T-helper 22 cell (primary cell): ENCODE data around the gene WSB1.
"Not testable (repeated sequence)": the region's sequence is repeated elsewhere in the genome, so short reads cannot be mapped to it uniquely, and the experiment has no call there.

ENCODE experiments used
- DNase-seq: peaks from one replicate; pipeline ENCODE4 v3.0.0-alpha.2; 2020; ENCODE audit warnings: low read depth

The WSB1 gene

GRCh38 chr17:27293898-27294688, at the start of gene WSB1:
Gene WSB1 (plus strand): TSS chr17:27294114. CDS start chr17:27294396, 282 bp downstream.
- peak; percentile 81 for DNase-seq

- DNase-seq, result no peak
These were observed 49.3 kb upstream of the WSB1 start for GRCh38 chr17:27244491-27245223.

DNA sequence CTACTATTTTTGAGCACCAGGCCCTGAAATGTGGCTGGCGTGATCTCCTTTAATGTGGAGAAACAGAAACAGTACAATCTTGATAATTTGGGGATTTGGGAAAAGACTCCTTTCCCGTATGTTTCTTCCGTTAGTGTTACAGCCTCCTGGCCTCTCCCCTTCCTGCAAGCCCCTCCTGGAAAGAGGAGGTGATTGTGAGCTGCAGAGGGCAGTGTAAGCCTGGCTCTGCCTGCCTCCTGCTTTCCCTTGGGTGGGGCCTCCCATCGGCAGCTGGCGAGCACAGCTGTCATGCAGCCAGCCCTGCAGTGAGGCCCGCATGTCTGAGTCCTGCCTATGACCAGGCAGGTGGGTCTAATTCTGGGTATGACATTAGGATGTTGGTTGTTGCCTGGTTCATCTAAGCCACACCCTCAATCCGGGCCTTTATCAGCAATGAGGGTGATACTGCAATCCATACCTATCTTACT, 48.7 kb upstream of the WSB1 start:
- DNase-seq, result no peak

GRCh38 chr17:27246537-27246936, 47.4 kb upstream of the WSB1 start:
- DNase-seq, result no peak

GRCh38 chr17:27247071-27247957, 46.6 kb upstream of the WSB1 start:
- DNase-seq, result no peak

GRCh38 chr17:27247958-27248342, 46.0 kb upstream of the WSB1 start:
- DNase-seq, result no peak

GRCh38 chr17:27250791-27251190, 43.1 kb upstream of the WSB1 start:
- not testable (repeated sequence) for DNase-seq

DNA sequence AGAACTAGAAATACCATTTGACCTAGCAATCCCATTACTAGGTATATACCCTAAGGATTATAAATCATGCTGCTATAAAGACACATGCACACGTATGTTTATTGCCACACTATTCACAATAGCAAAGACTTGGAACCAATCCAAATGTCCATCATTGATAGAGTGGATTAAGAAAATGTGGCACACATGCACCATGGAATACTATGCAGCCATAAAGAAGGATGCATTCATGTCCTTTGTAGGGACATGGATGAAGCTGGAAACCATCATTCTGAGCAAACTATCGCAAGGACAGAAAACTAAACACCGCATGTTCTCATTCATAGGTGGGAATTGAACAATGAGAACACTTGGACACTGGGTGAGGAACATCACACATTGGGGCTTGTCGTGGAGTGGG, 39.1 kb upstream of the WSB1 start:
- not testable (repeated sequence) for DNase-seq

DNA sequence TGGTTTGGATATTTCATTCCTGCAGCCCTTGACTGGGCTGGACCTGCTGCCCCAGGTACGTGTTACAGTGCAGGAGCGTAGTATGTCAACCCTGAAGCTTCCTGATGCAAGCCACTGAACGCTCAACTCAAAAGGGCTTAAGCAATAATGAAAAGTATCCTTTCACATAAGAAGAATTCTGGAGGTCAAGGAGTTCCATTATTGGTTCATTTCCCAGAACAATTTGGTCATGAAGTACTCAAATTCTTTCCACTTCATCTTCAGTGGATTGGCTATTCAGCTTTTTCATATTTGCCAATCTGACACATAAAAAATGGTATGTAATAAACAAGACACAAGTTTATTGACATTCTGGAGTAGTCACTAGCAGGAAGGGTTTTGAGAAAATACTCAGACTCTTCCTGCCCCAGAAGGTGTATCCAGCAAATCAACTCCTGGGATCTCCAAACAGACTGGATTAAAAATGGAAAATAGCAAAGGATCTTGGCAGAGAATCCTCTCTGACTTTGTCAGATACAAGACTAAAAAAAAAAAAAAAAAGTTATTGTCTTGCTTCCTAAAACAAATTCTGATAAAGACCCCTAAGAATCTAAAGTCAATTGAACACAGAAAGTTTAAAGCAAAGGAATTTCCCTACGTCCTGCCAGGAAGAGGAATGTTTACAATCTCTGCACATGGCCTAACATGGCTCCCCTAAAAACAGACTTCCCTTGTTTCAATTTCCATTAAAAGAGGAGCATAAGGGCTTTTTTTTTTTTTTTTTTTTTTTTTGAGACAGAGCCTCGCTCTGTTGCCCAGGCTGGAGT, 37.5 kb upstream of the WSB1 start:
- no peak for DNase-seq

DNA sequence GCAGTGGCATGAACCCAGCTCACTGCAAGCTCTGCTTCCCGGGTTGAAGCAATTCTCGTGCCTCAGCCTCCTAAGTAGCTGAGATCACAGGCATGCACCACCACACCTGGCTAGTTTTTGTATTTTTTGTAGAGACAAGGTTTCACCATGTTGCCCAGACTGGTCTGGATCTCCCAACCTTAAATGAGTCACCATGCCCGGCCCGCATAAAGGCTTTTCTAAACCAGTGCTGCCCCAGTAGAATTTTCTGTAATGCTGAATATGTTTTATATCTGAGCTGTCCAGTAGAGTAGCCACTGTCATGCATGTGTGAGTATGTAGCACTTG, 36.9 kb upstream of the WSB1 start:
- no peak for DNase-seq

- no peak for DNase-seq
These were observed 34.6 kb upstream of the WSB1 start for GRCh38 chr17:27259356-27259755.

DNA sequence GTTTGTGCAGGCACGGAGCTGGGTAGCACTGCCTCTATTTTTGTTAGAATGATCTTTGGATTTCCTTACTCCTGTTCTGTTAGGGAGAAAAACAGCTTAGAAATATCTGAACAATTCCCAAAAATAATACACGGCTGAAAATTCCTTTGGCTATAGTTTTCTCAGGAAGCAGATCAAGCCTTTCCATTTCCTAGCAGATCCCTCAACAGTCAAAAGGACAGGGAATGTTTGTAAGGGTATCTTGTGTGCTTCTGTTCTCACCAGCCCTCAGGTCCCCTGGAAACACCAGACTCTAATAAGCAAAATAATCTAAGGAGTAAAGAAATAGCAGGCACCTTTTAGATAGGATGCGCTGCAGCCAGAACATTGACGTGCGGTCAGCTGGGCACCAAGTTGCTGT, 30.5 kb upstream of the WSB1 start:
- no peak for DNase-seq

DNA sequence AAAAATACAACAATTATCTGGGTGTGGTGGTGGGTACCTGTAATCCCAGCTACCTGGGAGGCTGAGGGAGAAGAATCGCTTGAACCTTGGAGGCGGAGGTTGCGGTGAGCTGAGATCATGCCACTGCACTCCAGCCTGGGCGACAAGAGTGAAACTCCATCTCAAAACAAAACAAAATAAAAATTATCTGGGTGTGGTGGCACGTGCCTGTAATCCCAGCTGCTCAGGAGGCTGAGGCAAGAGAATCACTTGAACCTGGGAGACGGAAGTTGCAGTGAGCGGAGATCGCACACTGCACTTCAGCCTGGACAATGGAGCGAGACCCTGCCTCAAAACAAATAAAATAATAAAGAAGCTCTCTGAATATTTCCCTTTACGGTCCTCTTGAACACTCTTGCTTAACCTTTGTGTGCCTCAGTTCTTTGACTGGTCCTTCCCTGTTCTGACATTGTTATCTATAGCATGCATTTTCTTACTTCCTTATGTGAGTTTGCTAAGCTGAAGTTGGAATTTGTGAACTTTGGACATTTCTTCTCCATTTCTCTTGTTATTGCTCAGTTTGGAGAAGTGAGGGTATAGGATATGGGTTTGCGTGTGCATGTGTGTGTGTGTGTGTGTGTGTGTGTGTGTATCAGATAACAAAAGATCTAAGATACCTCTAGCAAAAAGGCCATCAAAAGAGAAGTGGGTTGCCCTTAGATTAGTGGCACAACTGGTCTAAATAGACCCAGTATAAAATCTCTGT, 29.7 kb upstream of the WSB1 start:
- DNase-seq, result no peak

- no peak for DNase-seq
These were observed 28.6 kb upstream of the WSB1 start for GRCh38 chr17:27265333-27265732.

- no peak for DNase-seq
These were observed 27.7 kb upstream of the WSB1 start for GRCh38 chr17:27266228-27266627.

- no peak for DNase-seq
These were observed 25.4 kb upstream of the WSB1 start for GRCh38 chr17:27268394-27269085.

- DNase-seq, result no peak
These were observed 24.7 kb upstream of the WSB1 start for GRCh38 chr17:27269201-27269600.

GRCh38 chr17:27269974-27270373, 23.9 kb upstream of the WSB1 start:
- DNase-seq, result no peak

DNA sequence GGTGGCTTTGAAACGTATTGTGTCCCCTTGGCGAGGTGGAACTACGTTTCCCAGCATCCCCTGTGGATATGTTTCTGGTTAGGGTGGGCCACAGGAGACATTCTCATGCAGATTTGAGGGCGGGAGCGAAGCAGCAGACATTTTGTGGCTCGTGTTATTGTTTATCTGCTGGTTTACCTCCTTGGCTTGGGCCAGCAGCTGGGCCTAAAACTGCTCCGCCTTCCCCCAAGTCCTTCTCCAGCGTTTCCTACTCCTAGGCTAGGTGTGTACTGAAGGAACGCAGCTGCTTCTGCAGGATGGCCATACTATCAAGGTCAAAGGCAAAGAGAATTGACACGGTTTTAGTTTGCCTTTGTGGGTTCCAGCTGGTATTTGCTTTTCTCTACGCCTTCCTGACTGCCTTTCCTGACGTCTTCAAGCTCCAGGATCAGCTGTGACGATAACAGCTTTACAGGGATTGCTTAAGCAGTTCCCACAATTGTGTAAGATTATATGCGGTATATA, 17.2 kb upstream of the WSB1 start:
- DNase-seq, result no peak

DNA sequence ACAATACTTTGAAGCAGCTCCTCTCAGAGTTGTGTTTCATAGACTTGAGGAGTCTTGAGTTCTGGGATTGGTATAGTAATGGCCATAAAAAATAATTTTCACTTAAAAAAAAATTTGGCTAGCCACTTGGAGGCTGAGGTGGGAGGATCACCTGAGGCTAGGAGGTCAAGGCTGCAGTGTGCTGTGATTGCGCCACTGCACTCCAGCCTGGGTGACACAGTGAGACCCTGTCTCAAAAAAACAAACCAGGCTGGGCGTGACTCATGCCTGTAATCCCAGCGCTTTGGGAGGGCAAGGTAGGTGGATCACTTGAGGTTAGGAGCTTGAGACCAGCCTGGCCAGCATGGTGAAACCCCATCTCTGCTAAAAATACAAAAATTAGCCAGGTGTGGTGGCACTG, 14.8 kb upstream of the WSB1 start:
- DNase-seq, result not testable (repeated sequence)
